GM12865 (cell line): ENCODE measurements around the gene APOL1.
"Not testable (repeated sequence)": the region's sequence is repeated elsewhere in the genome, so short reads cannot be mapped to it uniquely, and the experiment has no call there.

Source experiments
- DNase-seq: peaks from one replicate; pipeline ENCODE4 v3.0.0; 2010; ENCODE audit warnings: low read depth
- H3K4me3 ChIP-seq: 2 replicates; pipeline ENCODE4 v1.5.1; 2011; ENCODE audit warnings: mild to moderate bottlenecking, low read depth, low read length, control low read depth
- CTCF ChIP-seq: IDR thresholded peaks from 2 replicates; pipeline ENCODE4 v1.5.1; 2011; ENCODE audit warnings: low read length, control low read depth, low read depth, inconsistent platforms; ENCODE audit not compliant: insufficient read depth; ENCODE audit errors: missing control alignments

APOL1 gene

GRCh38 chr22:36245805-36246356 is 7.1 kb upstream of the APOL1 start:
- DNase-seq = no peak
- no peak for TF ChIP-seq CTCF
- H3K4me3 ChIP-seq = no peak overlapping the region

GRCh38 chr22:36246718-36247117 is 6.2 kb upstream of the APOL1 start:
- H3K4me3 ChIP-seq = no peak overlapping the region
- TF ChIP-seq CTCF = no peak
- DNase-seq = no peak

GRCh38 chr22:36247955-36248354 is 5.0 kb upstream of the APOL1 start:
- TF ChIP-seq CTCF = no peak
- no peak for DNase-seq
- H3K4me3 ChIP-seq = no peak overlapping the region

- no peak overlapping the region for H3K4me3 ChIP-seq
- no peak for TF ChIP-seq CTCF
- no peak for DNase-seq
Observed at GRCh38 chr22:36249160-36249559, 3.8 kb upstream of the APOL1 start.

GRCh38 chr22:36250292-36250960 is 2.5 kb upstream of the APOL1 start:
- DNase-seq, H3K4me3 ChIP-seq: not testable (repeated sequence)

- not testable (repeated sequence) for H3K4me3 ChIP-seq, DNase-seq
Observed at GRCh38 chr22:36251979-36252608, 839 bp upstream of the APOL1 start.

GRCh38 chr22:36253523-36254490 is 874 bp downstream of the APOL1 start:
- H3K4me3 ChIP-seq = peak overlapping the region; percentile 70
- TF ChIP-seq CTCF = no peak
- DNase-seq = no peak

GRCh38 chr22:36255572-36255971 is 2.6 kb downstream of the APOL1 start:
- DNase-seq, H3K4me3 ChIP-seq: not testable (repeated sequence)
